GM12878 (cell line): ENCODE results near the gene SRRM3. TPM values are rescaled to one million over a fixed set of nuclear protein-coding genes. Genes with fewer than 3 reads are reported as not detected.
"Not testable (repeated sequence)": the region's sequence is repeated elsewhere in the genome, so short reads cannot be mapped to it uniquely, and the experiment has no call there.

Source experiments
- ATAC-seq: fragments of 200-7000 bp; cut with Tn5 transposase; 3 replicates; pipeline ENCODE4 v1.9.1; 2020; ENCODE audit warnings: mild to moderate bottlenecking, moderate library complexity
- BruUV-seq: library from RNA; stranded (reverse); fragments of 400-500 nt; replicated peaks from 2 replicates; lab custom pipeline; 2021; lab: Mats Ljungman, UMichigan
- CTCF ChIA-PET: fragments of 300-600 bp; sonication (Branson Sonifier 250); formaldehyde crosslinking; extraction: SDS; loops from one replicate; lab custom pipeline; 2021; ENCODE audit warnings: inconsistent platforms; lab: Yijun Ruan, JAX
- POLR2A ChIA-PET: fragments of 350-600 bp; formaldehyde crosslinking; extraction: SDS; loops from one replicate; lab custom pipeline; 2021; ENCODE audit warnings: inconsistent platforms; lab: Charles Lee
- RAD21 ChIA-PET: fragments of 300-600 bp; sonication (Branson Sonifier 250); formaldehyde crosslinking; loops from one replicate; lab custom pipeline; 2023; ENCODE audit warnings: antibody characterized with exemption; ENCODE audit not compliant: unreplicated experiment; lab: Charles Lee
- SMC1A ChIA-PET: fragments of 300-600 bp; sonication (Branson Sonifier 250); formaldehyde crosslinking; loops from one replicate; lab custom pipeline; 2023; ENCODE audit not compliant: unreplicated experiment, uncharacterized antibody; lab: Charles Lee
- DNase-seq: peaks from one replicate; pipeline ENCODE4 v3.0.0-alpha.2; 2011; ENCODE audit warnings: low read depth, low spot score
- FAIRE-seq: peaks from 3 replicates; lab custom pipeline; 2011; peaks lifted over from hg19 to GRCh38; lab: Jason Lieb, UNC
- H2AFZ ChIP-seq: 2 replicates; pipeline ENCODE4 v1.6.0; 2011; ENCODE audit warnings: low read depth, low read length, control low read depth; ENCODE audit not compliant: control insufficient read depth
- H3K27ac ChIP-seq: 2 replicates; pipeline ENCODE4 v1.5.1; 2011; ENCODE audit warnings: control low read depth; ENCODE audit not compliant: control insufficient read depth, insufficient read depth
- H3K27me3 ChIP-seq, 2 experiments: replicated peaks in 1 of 2; 2 replicates each; pipeline versions ENCODE4 v1.6.0 to v1.6.1; 2011; ENCODE audit warnings: low read length in 1 of 2; ENCODE audit not compliant: control insufficient read depth in 2 of 2, insufficient read depth in 2 of 2
- H3K36me3 ChIP-seq, 2 experiments: 2 replicates each; pipeline ENCODE4 v1.5.1; 2011; ENCODE audit warnings: low read length in 1 of 2; ENCODE audit not compliant: control insufficient read depth in 2 of 2, insufficient read depth in 2 of 2
- H3K4me1 ChIP-seq: 2 replicates; pipeline ENCODE4 v1.6.1; 2011; ENCODE audit warnings: mild to moderate bottlenecking, low read length, moderate library complexity, mixed read lengths; ENCODE audit not compliant: control insufficient read depth, insufficient read depth
- H3K4me2 ChIP-seq: 2 replicates; pipeline ENCODE4 v1.6.0; 2011; ENCODE audit warnings: control low read depth; ENCODE audit not compliant: control insufficient read depth, insufficient read depth
- H3K4me3 ChIP-seq: fragments of 200-600 bp; sonication (generic); 2 replicates; pipeline ENCODE4 v1.5.1; 2016
- H3K79me2 ChIP-seq: 2 replicates; pipeline ENCODE4 v1.6.0; 2011; ENCODE audit warnings: low read length; ENCODE audit not compliant: control insufficient read depth, insufficient read depth
- H3K9ac ChIP-seq: 2 replicates; pipeline ENCODE4 v1.8.0; 2011; ENCODE audit warnings: low read length, control low read depth, mixed read lengths; ENCODE audit not compliant: control insufficient read depth, insufficient read depth
- H3K9me3 ChIP-seq: replicated peaks from 3 replicates; pipeline ENCODE4 v1.5.1; 2011; ENCODE audit warnings: mild to moderate bottlenecking, low read length; ENCODE audit not compliant: control insufficient read depth, insufficient read depth
- H4K20me1 ChIP-seq: 2 replicates; pipeline ENCODE4 v1.6.0; 2011; ENCODE audit not compliant: control insufficient read depth, insufficient read depth
- CBX3 ChIP-seq: fragments of 200-600 bp; sonication (generic); IDR thresholded peaks from 2 replicates; pipeline ENCODE4 v1.6.1; 2016; ENCODE audit warnings: low read depth, borderline replicate concordance
- CEBPB ChIP-seq, 2 experiments: fragments of 150-350 bp in 1 of 2; IDR thresholded peaks; 2 replicates each; pipeline ENCODE4 v1.6.1; 2012 to 2014; ENCODE audit warnings: low read depth in 2 of 2, low read length in 2 of 2, borderline replicate concordance in 1 of 2, inconsistent platforms in 1 of 2
- CHD1 ChIP-seq: IDR thresholded peaks from 2 replicates; pipeline ENCODE4 v1.6.1; 2012; ENCODE audit warnings: low read depth, low read length, improper control_type of control experiment
- CHD4 ChIP-seq: fragments of 200-600 bp; sonication (generic); IDR thresholded peaks from 2 replicates; pipeline ENCODE4 v1.6.1; 2016; ENCODE audit warnings: mild to moderate bottlenecking
- GABPA ChIP-seq: IDR thresholded peaks from 2 replicates; pipeline ENCODE4 v1.6.1; 2014; ENCODE audit warnings: antibody characterized with exemption, low read depth, mild to moderate bottlenecking, inconsistent platforms
- IKZF2 ChIP-seq, 2 experiments: fragments of 450-650 bp; IDR thresholded peaks; 2 replicates each; pipeline ENCODE4 v1.6.1; 2017; ENCODE audit warnings: mild to moderate bottlenecking in 2 of 2, moderate library complexity in 2 of 2
- IRF4 ChIP-seq: IDR thresholded peaks from 2 replicates; pipeline ENCODE4 v1.6.1; 2011; ENCODE audit warnings: low read depth, low read length
- MYC ChIP-seq: IDR thresholded peaks from 2 replicates; pipeline ENCODE4 v1.6.1; 2011; ENCODE audit warnings: mild to moderate bottlenecking, low read length, moderate library complexity, inconsistent platforms; ENCODE audit not compliant: insufficient read depth, insufficient replicate concordance, insufficient read length, severe bottlenecking
- POLR2AphosphoS5 ChIP-seq: IDR thresholded peaks from 2 replicates; pipeline ENCODE4 v1.6.1; 2011; ENCODE audit warnings: mild to moderate bottlenecking, low read length, inconsistent platforms
- TCF12 ChIP-seq: IDR thresholded peaks from 2 replicates; pipeline ENCODE4 v1.6.1; 2011; ENCODE audit warnings: low read depth, mild to moderate bottlenecking, low read length
- YBX1 ChIP-seq: fragments of 450-650 bp; IDR thresholded peaks from 2 replicates; pipeline ENCODE4 v1.6.1; 2016; ENCODE audit warnings: antibody characterized with exemption
- ZNF592 ChIP-seq: fragments of 450-650 bp; IDR thresholded peaks from 2 replicates; pipeline ENCODE4 v1.6.1; 2017; ENCODE audit warnings: mild to moderate bottlenecking, moderate library complexity
- WGBS: methylation state at CpG from one replicate; pipeline ENCODE4 v1.1.6; 2016; ENCODE audit warnings: low lambda C conversion rate; ENCODE audit not compliant: insufficient replicate concordance, insufficient coverage; ENCODE audit errors: missing lambda C conversion rate; 5-methylcytosine and 5-hydroxymethylcytosine counted together
- in situ Hi-C: fragments of 300-500 bp; cut with MboI; formaldehyde crosslinking; loops from 9 replicates; pipeline ENCODE4 v1.14.3; 2018; ENCODE audit warnings: mixed read lengths
- intact Hi-C: fragments of 100-400 bp; cut with micrococcal nuclease; formaldehyde crosslinking; loops from one replicate; pipeline ENCODE4 v1.14.2; 2022; ENCODE audit not compliant: unreplicated experiment
- polyA plus RNA-seq, 11 experiments: library from polyadenylated mRNA; depleted of rRNA in 4 of 11; unstranded in 6 of 11; stranded (reverse) in 5 of 11; fragments of >200 nt; fragmentation: Nextera tagmentation in 4 of 11; fragmentation: Illumina TruSeq in 1 of 11; extraction: Ambion mirVana in 4 of 11; extraction: Trizol in 1 of 11; gene quantifications; 1 replicate in 1 of 11; 2 replicates in 10 of 11; pipeline versions ENCODE4 v1.2.1 to v1.2.3, GENCODE V29; 2011 to 2016; ENCODE audit warnings: inconsistent platforms in 2 of 11, missing spikeins in 2 of 11, low read depth in 1 of 11
- total RNA-seq, 4 experiments: library from RNA; depleted of rRNA in 3 of 4; stranded (reverse); fragments of >200 nt in 3 of 4; fragmentation: Illumina TruSeq in 1 of 4; extraction: Trizol in 1 of 4; gene quantifications; 2 replicates each; pipeline versions ENCODE4 v1.2.1 to v1.2.3, GENCODE V29; 2013 to 2021

The SRRM3 gene
- total and polyA plus RNA-seq, 10 of the 15 experiments (the other 5 are each of a cell fraction or from before 2014, with no cell fraction given) = 0.03 to 0.15 (median 0.05) TPM; not detected in 6

DNA sequence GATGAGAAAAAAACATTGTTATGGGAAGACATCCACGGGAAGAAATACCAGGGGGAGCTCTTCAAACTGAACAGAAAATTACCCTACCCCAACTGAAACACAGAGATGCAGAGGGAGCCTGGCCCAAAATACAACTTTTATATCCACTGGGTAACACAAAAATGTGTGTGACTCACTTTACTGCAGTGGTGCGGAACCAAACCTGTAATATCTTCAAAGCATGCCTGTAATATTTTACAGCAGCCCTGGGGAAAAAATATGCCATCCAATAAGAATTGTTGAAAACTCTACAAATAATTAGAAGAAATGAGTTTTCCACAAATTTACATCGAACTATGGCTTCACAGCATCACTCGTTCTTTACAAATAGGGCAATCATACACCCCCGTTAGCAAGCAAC, 49.8 kb upstream of the SRRM3 start (continued):
- TF ChIP-seq CEBPB (IDR thresholded peaks at IDR 0.05; ENCODE audit: borderline replicate concordance in 1 of 2, low read depth in 2 of 2, low read length in 2 of 2) = no peak
- TF ChIP-seq IRF4 = no peak
- TF ChIP-seq CHD4 = no peak
- TF ChIP-seq GABPA = no peak
- TF ChIP-seq CBX3 = no peak
- no peak for TF ChIP-seq ZNF592
- TF ChIP-seq MYC = no peak
- no peak for TF ChIP-seq TCF12
- no peak for TF ChIP-seq CHD1
- no peak for TF ChIP-seq YBX1
- TF ChIP-seq IKZF2 (IDR thresholded peaks at IDR 0.05) = no peak
- no peak for TF ChIP-seq POLR2AphosphoS5
- TF ChIP-seq, all 136 proteins: peak for 0

GRCh38 chr7:76153571-76154230, 48.0 kb upstream of the SRRM3 start:
- H3K79me2 ChIP-seq, H4K20me1 ChIP-seq, ATAC-seq, intact Hi-C loops, H3K4me1 ChIP-seq, FAIRE-seq, H3K9me3 ChIP-seq, H3K9ac ChIP-seq, SMC1A ChIA-PET, H3K36me3 ChIP-seq, CTCF ChIA-PET, H3K27me3 ChIP-seq, H3K4me3 ChIP-seq, H2AFZ ChIP-seq, in situ Hi-C loops, H3K4me2 ChIP-seq, DNase-seq, POLR2A ChIA-PET, H3K27ac ChIP-seq, BruUV-seq, RAD21 ChIA-PET: not testable (repeated sequence)
- 50% methylated on average over 5 of the region's 5 CpGs for WGBS
